Measurements from ENCODE around the gene CNTN1.

The CNTN1 gene

DNA sequence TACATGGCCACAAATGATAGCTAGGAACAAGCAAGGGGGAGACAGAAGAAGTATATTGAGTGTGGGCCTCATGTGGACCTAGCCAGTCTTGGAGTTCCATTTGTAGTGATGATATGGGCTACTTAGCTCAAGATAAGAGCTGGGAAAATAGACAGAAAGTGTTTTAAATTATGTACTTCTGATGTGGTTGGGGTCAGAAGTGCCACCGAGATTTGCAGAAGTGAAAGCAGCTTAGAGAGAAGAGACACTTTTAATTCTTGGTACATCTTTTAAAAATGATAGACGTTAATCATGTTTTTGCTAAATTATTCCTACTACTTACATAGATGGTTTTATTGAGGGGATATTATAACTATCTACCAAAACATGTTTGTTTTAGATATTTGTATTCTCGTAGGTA lies 297.5 kb downstream of the CNTN1 start:
- H3K36me3 ChIP-seq (ENCODE audit: control insufficient read depth in 1 of 2, insufficient read depth in 2 of 2, low read length in 2 of 2), result no peaks in the 10 kb centered on the region
- no peaks in the 10 kb centered on the region for H3K79me2 ChIP-seq (ENCODE audit: control insufficient read depth, insufficient read depth, low read length, poor library complexity)
- H3K27me3 ChIP-seq (ENCODE audit: insufficient read depth, low read length), result no peaks in the 10 kb centered on the region
- H3K4me1 ChIP-seq (ENCODE audit: control insufficient read depth in 1 of 2, insufficient read depth in 2 of 2, low read length in 2 of 2), result no peaks in the 10 kb centered on the region
- no peak overlapping the region for H3K4ac ChIP-seq (ENCODE audit: low read depth, low read length)
- no peak overlapping the region for H2BK120ac ChIP-seq (ENCODE audit: insufficient read depth, low read length, poor library complexity)
- no peaks in the 10 kb centered on the region for H3K9me3 ChIP-seq (ENCODE audit: insufficient read depth, low read depth, low read length)
- H3K79me1 ChIP-seq (ENCODE audit: low read length), result no peaks in the 10 kb centered on the region
- no peak overlapping the region for H3K4me2 ChIP-seq (ENCODE audit: low read length)
- H3K4me3 ChIP-seq (ENCODE audit: low read depth, low read length), result no peak overlapping the region
- no peak overlapping the region for H2BK5ac ChIP-seq (ENCODE audit: low read depth, low read length, poor library complexity)
- no peak overlapping the region for H4K12ac ChIP-seq (ENCODE audit: low read depth, low read length)
- no peak overlapping the region for H3K9ac ChIP-seq (ENCODE audit: low read length)
- no peak overlapping the region for H3K27ac ChIP-seq (ENCODE audit: low read depth, low read length)
- DNase-seq, result no peak
- no peak overlapping the region for H2BK12ac ChIP-seq (ENCODE audit: low read length)
- H4K91ac ChIP-seq (ENCODE audit: low read depth, low read length), result no peak overlapping the region
- H2AFZ ChIP-seq (ENCODE audit: insufficient read depth, low read length, poor library complexity), result no peak overlapping the region
- no peak overlapping the region for H3K14ac ChIP-seq (ENCODE audit: low read length)
- no peak overlapping the region for H4K8ac ChIP-seq (ENCODE audit: low read depth, low read length)
- no peak overlapping the region for H3K23ac ChIP-seq (ENCODE audit: low read length)
- no peak overlapping the region for H2AK5ac ChIP-seq (ENCODE audit: low read length)
- no peak overlapping the region for H3K18ac ChIP-seq (ENCODE audit: low read length)
- WGBS (ENCODE audit: extremely low coverage, insufficient coverage, insufficient read length), result no CpG with 5 or more reads among the region's 3 CpGs

DNA sequence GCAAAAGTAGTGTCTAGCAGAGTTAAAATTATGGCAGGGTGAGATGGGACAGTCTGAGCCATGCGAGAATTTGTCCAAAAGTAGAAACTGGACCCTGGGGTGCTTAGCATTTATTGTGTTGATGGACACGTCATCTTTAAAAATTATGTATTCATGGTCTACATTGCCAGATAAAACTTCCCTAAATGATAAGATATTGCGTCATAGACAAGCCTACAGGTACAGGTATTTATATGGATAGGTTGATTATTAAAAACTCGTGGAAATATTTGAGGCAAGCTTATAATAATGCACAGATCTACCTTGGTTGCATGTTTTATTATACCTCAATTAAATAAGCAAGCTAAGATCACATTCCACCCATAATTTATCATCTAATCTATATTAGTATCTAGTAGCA lies 299.9 kb downstream of the CNTN1 start:
- Histone ChIP-seq H4K91ac (ENCODE audit: low read depth, low read length) (no peak overlapping the region), H3K36me3 (ENCODE audit: control insufficient read depth in 1 of 2, insufficient read depth in 2 of 2, low read length in 2 of 2) (no peaks in the 10 kb centered on the region), H2BK12ac (ENCODE audit: low read length) (no peak overlapping the region), H3K9me3 (ENCODE audit: insufficient read depth, low read depth, low read length) (no peaks in the 10 kb centered on the region), H3K4me1 (ENCODE audit: control insufficient read depth in 1 of 2, insufficient read depth in 2 of 2, low read length in 2 of 2) (no peaks in the 10 kb centered on the region), H3K27ac (ENCODE audit: low read depth, low read length) (no peak overlapping the region), H4K8ac (ENCODE audit: low read depth, low read length) (no peak overlapping the region), H3K79me1 (ENCODE audit: low read length) (no peaks in the 10 kb centered on the region), H3K4ac (ENCODE audit: low read depth, low read length) (no peak overlapping the region), H4K12ac (ENCODE audit: low read depth, low read length) (no peak overlapping the region), H2BK120ac (ENCODE audit: insufficient read depth, low read length, poor library complexity) (no peak overlapping the region), H2AFZ (ENCODE audit: insufficient read depth, low read length, poor library complexity) (no peak overlapping the region), H3K79me2 (ENCODE audit: control insufficient read depth, insufficient read depth, low read length, poor library complexity) (no peaks in the 10 kb centered on the region), H2AK5ac (ENCODE audit: low read length) (no peak overlapping the region), H3K14ac (ENCODE audit: low read length) (no peak overlapping the region), H3K4me2 (ENCODE audit: low read length) (no peak overlapping the region), H3K9ac (ENCODE audit: low read length) (no peak overlapping the region), H3K27me3 (ENCODE audit: insufficient read depth, low read length) (no peaks in the 10 kb centered on the region), H3K23ac (ENCODE audit: low read length) (no peak overlapping the region), H3K4me3 (ENCODE audit: low read depth, low read length) (no peak overlapping the region), H3K18ac (ENCODE audit: low read length) (no peak overlapping the region), H2BK5ac (ENCODE audit: low read depth, low read length, poor library complexity) (no peak overlapping the region)
- no CpG with 5 or more reads among the region's 4 CpGs for WGBS (ENCODE audit: extremely low coverage, insufficient coverage, insufficient read length)
- DNase-seq, result no peak

DNA sequence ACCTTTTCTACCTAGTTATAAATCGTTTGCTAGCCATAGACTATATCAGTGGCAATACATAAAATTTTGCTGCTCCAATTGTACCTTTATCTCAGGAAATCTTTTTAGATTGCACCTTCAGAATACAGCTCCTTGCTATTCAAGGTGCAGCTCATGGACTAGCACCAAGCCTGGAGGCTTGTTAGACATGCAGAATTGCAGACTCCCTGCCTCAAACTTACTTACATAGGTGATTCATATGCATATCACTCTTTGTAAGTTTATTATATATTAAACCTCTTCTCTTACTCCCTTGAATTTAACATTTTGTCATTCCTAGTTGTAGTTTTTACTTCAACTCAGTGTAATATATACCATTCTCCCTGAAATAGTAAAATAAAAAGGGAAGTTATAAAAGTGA lies 300.4 kb downstream of the CNTN1 start:
- Histone ChIP-seq H2BK120ac (ENCODE audit: insufficient read depth, low read length, poor library complexity) (no peak overlapping the region), H3K79me2 (ENCODE audit: control insufficient read depth, insufficient read depth, low read length, poor library complexity) (no peaks in the 10 kb centered on the region), H3K27ac (ENCODE audit: low read depth, low read length) (no peak overlapping the region), H3K9ac (ENCODE audit: low read length) (no peak overlapping the region), H4K12ac (ENCODE audit: low read depth, low read length) (no peak overlapping the region), H3K23ac (ENCODE audit: low read length) (no peak overlapping the region), H3K36me3 (ENCODE audit: control insufficient read depth in 1 of 2, insufficient read depth in 2 of 2, low read length in 2 of 2) (no peaks in the 10 kb centered on the region), H2AFZ (ENCODE audit: insufficient read depth, low read length, poor library complexity) (no peak overlapping the region), H3K4ac (ENCODE audit: low read depth, low read length) (no peak overlapping the region), H2BK12ac (ENCODE audit: low read length) (no peak overlapping the region), H3K4me3 (ENCODE audit: low read depth, low read length) (no peak overlapping the region), H2BK5ac (ENCODE audit: low read depth, low read length, poor library complexity) (no peak overlapping the region), H4K8ac (ENCODE audit: low read depth, low read length) (no peak overlapping the region), H3K18ac (ENCODE audit: low read length) (no peak overlapping the region), H3K14ac (ENCODE audit: low read length) (no peak overlapping the region), H3K27me3 (ENCODE audit: insufficient read depth, low read length) (no peaks in the 10 kb centered on the region), H4K91ac (ENCODE audit: low read depth, low read length) (no peak overlapping the region), H3K4me2 (ENCODE audit: low read length) (no peak overlapping the region), H3K79me1 (ENCODE audit: low read length) (no peaks in the 10 kb centered on the region), H3K9me3 (ENCODE audit: insufficient read depth, low read depth, low read length) (no peaks in the 10 kb centered on the region), H2AK5ac (ENCODE audit: low read length) (no peak overlapping the region), H3K4me1 (ENCODE audit: control insufficient read depth in 1 of 2, insufficient read depth in 2 of 2, low read length in 2 of 2) (no peaks in the 10 kb centered on the region)
- DNase-seq, result no peak
- WGBS (ENCODE audit: extremely low coverage, insufficient coverage, insufficient read length), result no CpG with 5 or more reads among the region's 1 CpG

DNA sequence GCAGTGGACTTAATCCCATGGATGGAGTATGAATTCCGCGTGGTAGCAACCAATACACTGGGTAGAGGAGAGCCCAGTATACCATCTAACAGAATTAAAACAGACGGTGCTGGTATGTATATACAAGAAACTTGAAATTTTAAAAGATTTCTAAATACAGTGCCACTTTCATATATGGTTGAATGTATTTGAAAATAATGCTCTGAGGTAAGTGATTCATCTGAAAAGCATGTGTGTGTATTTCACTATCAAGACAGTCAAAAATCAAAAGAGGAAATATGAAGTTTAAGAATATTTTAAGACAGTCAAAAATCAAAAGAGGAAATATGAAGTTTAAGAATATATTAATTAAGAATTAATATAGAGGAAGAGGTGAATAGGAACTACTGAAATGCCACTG lies 300.9 kb downstream of the CNTN1 start:
- H3K4me2 ChIP-seq (ENCODE audit: low read length), result no peak overlapping the region
- no peak overlapping the region for H2AFZ ChIP-seq (ENCODE audit: insufficient read depth, low read length, poor library complexity)
- no peak overlapping the region for H3K4me3 ChIP-seq (ENCODE audit: low read depth, low read length)
- no peak overlapping the region for H3K23ac ChIP-seq (ENCODE audit: low read length)
- H2BK120ac ChIP-seq (ENCODE audit: insufficient read depth, low read length, poor library complexity), result no peak overlapping the region
- no peak overlapping the region for H3K4ac ChIP-seq (ENCODE audit: low read depth, low read length)
- no peak overlapping the region for H3K14ac ChIP-seq (ENCODE audit: low read length)
- H2BK5ac ChIP-seq (ENCODE audit: low read depth, low read length, poor library complexity), result no peak overlapping the region
- no peak overlapping the region for H4K91ac ChIP-seq (ENCODE audit: low read depth, low read length)
- H3K27me3 ChIP-seq (ENCODE audit: insufficient read depth, low read length), result no peaks in the 10 kb centered on the region
- H2BK12ac ChIP-seq (ENCODE audit: low read length), result no peak overlapping the region
- no peaks in the 10 kb centered on the region for H3K9me3 ChIP-seq (ENCODE audit: insufficient read depth, low read depth, low read length)
- no peak for DNase-seq
- H4K8ac ChIP-seq (ENCODE audit: low read depth, low read length), result no peak overlapping the region
- H4K12ac ChIP-seq (ENCODE audit: low read depth, low read length), result no peak overlapping the region
- H3K79me2 ChIP-seq (ENCODE audit: control insufficient read depth, insufficient read depth, low read length, poor library complexity), result no peaks in the 10 kb centered on the region
- WGBS (ENCODE audit: extremely low coverage, insufficient coverage, insufficient read length), result no CpG with 5 or more reads among the region's 3 CpGs
- H2AK5ac ChIP-seq (ENCODE audit: low read length), result no peak overlapping the region
- H3K36me3 ChIP-seq (ENCODE audit: control insufficient read depth in 1 of 2, insufficient read depth in 2 of 2, low read length in 2 of 2), result no peaks in the 10 kb centered on the region
- no peaks in the 10 kb centered on the region for H3K4me1 ChIP-seq (ENCODE audit: control insufficient read depth in 1 of 2, insufficient read depth in 2 of 2, low read length in 2 of 2)
- H3K9ac ChIP-seq (ENCODE audit: low read length), result no peak overlapping the region
- no peak overlapping the region for H3K18ac ChIP-seq (ENCODE audit: low read length)
- H3K27ac ChIP-seq (ENCODE audit: low read depth, low read length), result no peak overlapping the region
- H3K79me1 ChIP-seq (ENCODE audit: low read length), result no peaks in the 10 kb centered on the region
